Uterus (tissue), 4 donors: Measurements from ENCODE around the gene NDC1. TPM values are rescaled to one million over a fixed set of nuclear protein-coding genes. Genes with fewer than 3 reads are reported as not detected.

ENCODE experiments used
- DNase-seq, 2 donors: peaks; one replicate each; pipeline ENCODE4 v3.0.0-alpha.2; 2019 to 2020
- H3K27ac ChIP-seq, 2 donors: fragments of 200-600 bp; sonication (generic); 1 replicate in 1 of 2; 2 replicates in 1 of 2; pipeline ENCODE4 v1.5.1; 2016 to 2018
- H3K27me3 ChIP-seq, 2 donors: fragments of 200-600 bp; sonication (generic); one replicate each; pipeline ENCODE4 v1.5.1; 2018 to 2019; ENCODE audit warnings: control low read depth in 1 of 2
- H3K36me3 ChIP-seq, 2 donors: fragments of 200-600 bp; sonication (generic); one replicate each; pipeline ENCODE4 v1.5.1; 2019; ENCODE audit warnings: control low read depth in 1 of 2
- H3K4me1 ChIP-seq, 2 donors: fragments of 200-600 bp; sonication (generic); one replicate each; pipeline ENCODE4 v1.5.1; 2018 to 2019; ENCODE audit warnings: control low read depth in 1 of 2
- H3K4me3 ChIP-seq, 2 donors: fragments of 200-600 bp; sonication (generic); 1 replicate in 1 of 2; 2 replicates in 1 of 2; pipeline ENCODE4 v1.5.1; 2018 to 2019; ENCODE audit warnings: mild to moderate bottlenecking in 1 of 2
- H3K9me3 ChIP-seq, 2 donors: fragments of 200-600 bp; sonication (generic); one replicate each; pipeline ENCODE4 v1.5.1; 2019; ENCODE audit warnings: control low read depth in 1 of 2
- POLR2A ChIP-seq, 2 donors: fragments of 450-650 bp; IDR thresholded peaks; one replicate each; pipeline ENCODE4 v1.6.1; 2016; ENCODE audit warnings: antibody characterized with exemption in 2 of 2, mild to moderate bottlenecking in 1 of 2, moderate library complexity in 1 of 2
- intact Hi-C: fragments of 100-400 bp; cut with DNase I; formaldehyde crosslinking; loops from one replicate; pipeline ENCODE4 v1.15.1; 2023; ENCODE audit warnings: low total_unique reads
- total RNA-seq, 4 donors: library from RNA; depleted of rRNA in 3 of 4; stranded (reverse); fragments of >200 nt in 3 of 4; gene quantifications; one replicate each; pipeline versions ENCODE4 v1.1.0 to v1.2.4, GENCODE V29; 2014 to 2023
- TF ChIP-seq, protein P1 (sequence below), 4 experiments: fragments of 200-600 bp in 2 of 4; fragments of 450-650 bp in 2 of 4; sonication (generic) in 2 of 4; IDR thresholded peaks; one replicate each; pipeline ENCODE4 v1.5.1; 2016 to 2019; ENCODE audit warnings: antibody characterized with exemption in 4 of 4, mild to moderate bottlenecking in 2 of 4, moderate library complexity in 1 of 4
- donor health status: DM: yes; HTN: yes; CAD: no.

The NDC1 gene
- total RNA-seq, 4 donors from 2014 or later, result 6.1 to 41.8 (median 16.8) TPM

DNA sequence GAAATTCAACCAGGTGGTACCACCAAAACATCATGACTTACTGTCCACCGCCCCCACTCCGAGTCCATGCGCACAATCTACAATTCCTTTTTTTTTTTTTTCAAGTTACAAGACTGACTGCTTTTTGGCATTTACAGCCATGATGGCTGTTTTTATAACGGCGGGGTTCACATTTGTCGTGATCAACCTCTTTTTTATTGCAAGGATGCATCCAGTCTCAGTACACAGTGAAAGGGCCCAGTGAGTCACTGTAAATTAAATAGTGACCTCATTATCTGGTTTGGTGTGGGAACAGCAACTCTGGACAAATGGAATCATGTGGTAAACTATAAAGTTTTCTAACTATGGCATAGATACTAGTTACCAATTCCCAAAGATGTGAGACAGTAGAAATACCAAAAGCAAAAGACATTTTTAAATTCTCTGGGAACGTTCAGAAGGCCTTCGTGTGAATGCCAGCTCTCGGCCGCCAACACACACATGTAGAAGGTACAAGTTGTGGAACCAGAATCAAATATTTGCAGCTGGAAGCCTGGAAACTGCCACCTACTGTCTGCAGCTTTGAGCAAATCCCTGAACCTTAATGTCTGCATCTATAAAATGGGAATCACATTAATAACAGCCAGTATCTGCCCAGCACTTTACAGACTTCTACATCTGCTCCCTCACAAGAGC lies 104.0 kb downstream of the NDC1 start:
- intact Hi-C loops, result no loop called here
- Histone ChIP-seq H3K9me3 (no peaks in the 10 kb centered on the region), H3K36me3 (no peaks in the 10 kb centered on the region), H3K27ac (no peak overlapping the region), H3K4me1 (peaks cover 0 to 10% of the 10 kb centered on the region in 2 donors), H3K4me3 (no peak overlapping the region), H3K27me3 (no peaks in the 10 kb centered on the region)
- DNase-seq, result no peak
- TF ChIP-seq, protein P1, sequence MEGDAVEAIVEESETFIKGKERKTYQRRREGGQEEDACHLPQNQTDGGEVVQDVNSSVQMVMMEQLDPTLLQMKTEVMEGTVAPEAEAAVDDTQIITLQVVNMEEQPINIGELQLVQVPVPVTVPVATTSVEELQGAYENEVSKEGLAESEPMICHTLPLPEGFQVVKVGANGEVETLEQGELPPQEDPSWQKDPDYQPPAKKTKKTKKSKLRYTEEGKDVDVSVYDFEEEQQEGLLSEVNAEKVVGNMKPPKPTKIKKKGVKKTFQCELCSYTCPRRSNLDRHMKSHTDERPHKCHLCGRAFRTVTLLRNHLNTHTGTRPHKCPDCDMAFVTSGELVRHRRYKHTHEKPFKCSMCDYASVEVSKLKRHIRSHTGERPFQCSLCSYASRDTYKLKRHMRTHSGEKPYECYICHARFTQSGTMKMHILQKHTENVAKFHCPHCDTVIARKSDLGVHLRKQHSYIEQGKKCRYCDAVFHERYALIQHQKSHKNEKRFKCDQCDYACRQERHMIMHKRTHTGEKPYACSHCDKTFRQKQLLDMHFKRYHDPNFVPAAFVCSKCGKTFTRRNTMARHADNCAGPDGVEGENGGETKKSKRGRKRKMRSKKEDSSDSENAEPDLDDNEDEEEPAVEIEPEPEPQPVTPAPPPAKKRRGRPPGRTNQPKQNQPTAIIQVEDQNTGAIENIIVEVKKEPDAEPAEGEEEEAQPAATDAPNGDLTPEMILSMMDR (IDR thresholded peaks at IDR 0.05), result no peak
- TF ChIP-seq POLR2A (IDR thresholded peaks at IDR 0.05), result no peak

DNA sequence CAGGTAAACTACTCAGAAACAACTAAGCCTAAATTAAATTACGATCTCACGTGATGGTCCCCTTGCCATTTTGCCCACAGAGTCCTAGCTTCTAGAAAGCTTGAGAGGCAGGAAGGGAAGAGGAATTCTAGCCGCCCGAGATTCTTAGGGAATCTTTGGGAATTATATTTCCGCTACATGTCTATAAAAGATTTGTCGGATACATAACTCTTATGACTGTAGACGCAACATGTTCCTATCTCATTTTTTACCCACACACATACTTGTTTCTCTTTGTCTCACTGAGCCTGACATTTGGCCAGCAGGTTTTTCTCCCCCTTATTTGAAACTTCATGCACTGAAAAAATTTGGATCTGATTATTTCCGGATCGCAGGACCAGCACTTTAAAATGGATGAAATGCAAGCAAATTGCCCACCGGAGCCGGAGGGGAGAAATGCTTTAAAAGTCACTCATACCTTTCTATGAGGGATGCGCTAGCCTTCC lies 104.6 kb downstream of the NDC1 start:
- Histone ChIP-seq H3K27ac (no peak overlapping the region), H3K4me3 (no peak overlapping the region), H3K36me3 (no peaks in the 10 kb centered on the region), H3K4me1 (peaks cover 0 to 6% of the 10 kb centered on the region in 2 donors), H3K27me3 (no peaks in the 10 kb centered on the region), H3K9me3 (no peaks in the 10 kb centered on the region)
- no peak for TF ChIP-seq POLR2A (IDR thresholded peaks at IDR 0.05)
- TF ChIP-seq, protein P1 (IDR thresholded peaks at IDR 0.05), result no peak
- intact Hi-C loops, result no loop called here
- DNase-seq, result no peak

GRCh38 chr1:53732912-53733317 lies 105.2 kb downstream of the NDC1 start:
- TF ChIP-seq, protein P1 (IDR thresholded peaks at IDR 0.05), result no peak
- no peak for TF ChIP-seq POLR2A (IDR thresholded peaks at IDR 0.05)
- Histone ChIP-seq H3K4me1 (peaks cover 0 to under 1% of the 10 kb centered on the region in 2 donors), H3K36me3 (no peaks in the 10 kb centered on the region), H3K27me3 (no peaks in the 10 kb centered on the region), H3K9me3 (no peaks in the 10 kb centered on the region), H3K27ac (no peak overlapping the region), H3K4me3 (no peak overlapping the region)
- intact Hi-C loops, result no loop called here
- DNase-seq, result no peak

GRCh38 chr1:53732409-53732808 lies 105.7 kb downstream of the NDC1 start:
- H3K27ac ChIP-seq, result no peak overlapping the region
- H3K4me1 ChIP-seq, result no peaks in the 10 kb centered on the region
- H3K9me3 ChIP-seq, result no peaks in the 10 kb centered on the region
- intact Hi-C loops, result no loop called here
- no peak for DNase-seq
- H3K27me3 ChIP-seq, result no peaks in the 10 kb centered on the region
- H3K4me3 ChIP-seq, result no peak overlapping the region
- TF ChIP-seq, protein P1 (IDR thresholded peaks at IDR 0.05), result no peak
- H3K36me3 ChIP-seq, result no peaks in the 10 kb centered on the region

GRCh38 chr1:53731779-53732305 lies 106.3 kb downstream of the NDC1 start:
- intact Hi-C loops, result no loop called here
- no peak for DNase-seq
- H3K27me3 ChIP-seq, result no peaks in the 10 kb centered on the region
- H3K9me3 ChIP-seq, result no peaks in the 10 kb centered on the region
- no peak overlapping the region for H3K4me3 ChIP-seq
- TF ChIP-seq, protein P1 (IDR thresholded peaks at IDR 0.05), result no peak
- TF ChIP-seq POLR2A (IDR thresholded peaks at IDR 0.05), result no peak
- H3K4me1 ChIP-seq, result no peaks in the 10 kb centered on the region
- H3K27ac ChIP-seq, result no peak overlapping the region
- no peaks in the 10 kb centered on the region for H3K36me3 ChIP-seq
